Trophoblast cell (in vitro differentiated cells and primary cell): ENCODE measurements around the gene IL1F10.

Experiments used
- DNase-seq, 2 donors: peaks; one replicate each; pipeline ENCODE4 v3.0.0-alpha.2; 2016
- H2AFZ ChIP-seq: 2 replicates; pipeline ENCODE4 v1.6.1; 2013; ENCODE audit warnings: low read length, moderate library complexity, mild to moderate bottlenecking; ENCODE audit not compliant: insufficient read depth, poor library complexity
- H2AK5ac ChIP-seq: 2 replicates; pipeline ENCODE4 v1.6.1; 2013; ENCODE audit warnings: mild to moderate bottlenecking, low read length
- H2BK120ac ChIP-seq: 2 replicates; pipeline ENCODE4 v1.6.1; 2013; ENCODE audit warnings: low read length, mild to moderate bottlenecking, moderate library complexity; ENCODE audit not compliant: insufficient read depth, poor library complexity
- H2BK12ac ChIP-seq: 2 replicates; pipeline ENCODE4 v1.6.1; 2013; ENCODE audit warnings: mild to moderate bottlenecking, low read length, moderate library complexity
- H2BK5ac ChIP-seq: 2 replicates; pipeline ENCODE4 v1.6.1; 2013; ENCODE audit warnings: low read length, low read depth, moderate library complexity, mild to moderate bottlenecking; ENCODE audit not compliant: poor library complexity
- H3K14ac ChIP-seq: 2 replicates; pipeline ENCODE4 v1.6.1; 2013; ENCODE audit warnings: mild to moderate bottlenecking, low read length
- H3K18ac ChIP-seq: 2 replicates; pipeline ENCODE4 v1.6.1; 2013; ENCODE audit warnings: mild to moderate bottlenecking, low read length
- H3K23ac ChIP-seq: 2 replicates; pipeline ENCODE4 v1.6.1; 2013; ENCODE audit warnings: low read length
- H3K27ac ChIP-seq: 2 replicates; pipeline ENCODE4 v1.5.1; 2013; ENCODE audit warnings: low read depth, mild to moderate bottlenecking, inconsistent platforms, low read length, moderate library complexity
- H3K27me3 ChIP-seq: 2 replicates; pipeline ENCODE4 v1.6.1; 2013; ENCODE audit warnings: inconsistent platforms, mild to moderate bottlenecking, low read length, moderate library complexity; ENCODE audit not compliant: insufficient read depth
- H3K36me3 ChIP-seq, 2 experiments: 1 replicate in 1 of 2; 2 replicates in 1 of 2; pipeline ENCODE4 v1.6.1; 2013; ENCODE audit warnings: low read length in 2 of 2, mild to moderate bottlenecking in 2 of 2, moderate library complexity in 1 of 2; ENCODE audit not compliant: insufficient read depth in 2 of 2, control insufficient read depth in 1 of 2
- H3K4ac ChIP-seq: 2 replicates; pipeline ENCODE4 v1.6.1; 2013; ENCODE audit warnings: low read depth, mild to moderate bottlenecking, low read length, moderate library complexity
- H3K4me1 ChIP-seq, 2 experiments: 1 replicate in 1 of 2; 2 replicates in 1 of 2; pipeline ENCODE4 v1.6.1; 2013; ENCODE audit warnings: low read length in 2 of 2, mild to moderate bottlenecking in 2 of 2, moderate library complexity in 1 of 2; ENCODE audit not compliant: insufficient read depth in 2 of 2, control insufficient read depth in 1 of 2
- H3K4me2 ChIP-seq: 2 replicates; pipeline ENCODE4 v1.6.1; 2013; ENCODE audit warnings: inconsistent platforms, mild to moderate bottlenecking, low read length, moderate library complexity
- H3K4me3 ChIP-seq: 2 replicates; pipeline ENCODE4 v1.5.1; 2013; ENCODE audit warnings: mild to moderate bottlenecking, low read depth, low read length, inconsistent platforms
- H3K79me1 ChIP-seq: one replicate; pipeline ENCODE4 v1.6.1; 2013; ENCODE audit warnings: low read length
- H3K79me2 ChIP-seq: 2 replicates; pipeline ENCODE4 v1.6.1; 2013; ENCODE audit warnings: low read length, mild to moderate bottlenecking; ENCODE audit not compliant: control insufficient read depth, insufficient read depth, poor library complexity
- H3K9ac ChIP-seq: 2 replicates; pipeline ENCODE4 v1.6.1; 2013; ENCODE audit warnings: mild to moderate bottlenecking, low read length
- H3K9me3 ChIP-seq: 2 replicates; pipeline ENCODE4 v1.6.1; 2013; ENCODE audit warnings: low read depth, mild to moderate bottlenecking, control low read depth, inconsistent platforms, low read length; ENCODE audit not compliant: insufficient read depth
- H4K12ac ChIP-seq: 2 replicates; pipeline ENCODE4 v1.6.1; 2013; ENCODE audit warnings: low read depth, mild to moderate bottlenecking, low read length, moderate library complexity
- H4K8ac ChIP-seq: 2 replicates; pipeline ENCODE4 v1.6.1; 2013; ENCODE audit warnings: low read depth, mild to moderate bottlenecking, low read length, moderate library complexity
- H4K91ac ChIP-seq: one replicate; pipeline ENCODE4 v1.6.1; 2013; ENCODE audit warnings: low read depth, mild to moderate bottlenecking, low read length, moderate library complexity
- WGBS: extraction: QIAGEN DNeasy Blood & Tissue Kit; methylation state at CpG from one replicate; pipeline ENCODE4 v1.1.7; 2013; ENCODE audit warnings: missing lambda C conversion rate; ENCODE audit not compliant: insufficient read length, insufficient coverage; ENCODE audit errors: extremely low coverage; 5-methylcytosine and 5-hydroxymethylcytosine counted together

The IL1F10 gene

DNA sequence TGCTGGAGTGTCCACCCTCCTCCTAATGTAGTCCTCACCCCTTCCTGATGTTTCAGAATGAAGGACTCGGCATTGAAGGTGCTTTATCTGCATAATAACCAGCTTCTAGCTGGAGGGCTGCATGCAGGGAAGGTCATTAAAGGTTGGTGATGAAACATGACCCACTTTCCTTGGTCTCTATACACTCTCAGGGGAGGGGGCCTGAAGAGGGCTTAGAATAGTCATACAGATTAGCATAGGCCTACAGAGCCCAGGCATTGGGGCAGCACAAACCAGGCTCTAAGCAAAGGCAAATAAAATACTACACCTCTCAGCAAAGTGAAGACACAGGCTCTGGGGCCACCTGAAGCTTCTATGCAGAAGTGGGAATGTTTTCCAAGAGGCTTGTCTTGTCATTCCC, 7.0 kb upstream of the IL1F10 start:
- H4K91ac ChIP-seq: no peak overlapping the region
- H3K27me3 ChIP-seq: no peaks in the 10 kb centered on the region
- peaks cover 9 to 10% of the 10 kb centered on the region in 2 experiments for H3K4me1 ChIP-seq
- H2BK5ac ChIP-seq: no peak overlapping the region
- H3K79me2 ChIP-seq: no peaks in the 10 kb centered on the region
- H4K12ac ChIP-seq: no peak overlapping the region
- no peak overlapping the region for H3K4ac ChIP-seq
- no peaks in the 10 kb centered on the region for H3K36me3 ChIP-seq
- no peak for DNase-seq
- H3K18ac ChIP-seq: no peak overlapping the region
- peaks cover 7% of the 10 kb centered on the region for H3K9me3 ChIP-seq
- H2BK12ac ChIP-seq: no peak overlapping the region
- H3K9ac ChIP-seq: no peak overlapping the region
- H2AK5ac ChIP-seq: no peak overlapping the region
- H3K23ac ChIP-seq: no peak overlapping the region
- no peak overlapping the region for H3K27ac ChIP-seq
- no peak overlapping the region for H3K14ac ChIP-seq
- H3K4me3 ChIP-seq: no peak overlapping the region
- WGBS: no CpG with 5 or more reads among the region's 1 CpG
- H4K8ac ChIP-seq: no peak overlapping the region
- peaks cover 8% of the 10 kb centered on the region for H3K79me1 ChIP-seq
- no peak overlapping the region for H3K4me2 ChIP-seq
- no peak overlapping the region for H2BK120ac ChIP-seq
- H2AFZ ChIP-seq: no peak overlapping the region

DNA sequence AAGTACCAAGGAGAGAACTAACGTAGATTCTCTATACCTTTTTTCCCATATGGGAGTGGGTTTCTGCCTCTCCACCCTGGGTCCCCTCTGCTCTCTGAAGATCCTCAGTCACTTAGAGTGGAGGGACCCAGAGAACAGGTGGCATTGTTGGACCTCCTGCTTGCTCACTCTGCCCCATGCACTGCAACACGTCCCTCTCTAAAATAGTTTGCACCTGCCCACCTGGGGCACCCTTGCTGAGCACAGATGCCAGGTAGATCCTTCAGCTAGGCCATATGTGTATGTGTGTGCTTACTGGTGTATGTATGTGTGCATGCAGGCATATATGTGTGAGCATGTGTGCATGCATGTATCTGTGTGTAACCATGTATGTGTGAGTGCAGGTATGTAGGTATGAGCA, 6.5 kb upstream of the IL1F10 start:
- Histone ChIP-seq H3K9me3 (peaks cover 7% of the 10 kb centered on the region), H3K9ac (no peak overlapping the region), H2AFZ (no peak overlapping the region), H4K8ac (no peak overlapping the region), H3K36me3 (no peaks in the 10 kb centered on the region), H3K14ac (no peak overlapping the region), H4K12ac (no peak overlapping the region), H2BK5ac (no peak overlapping the region), H3K4me3 (no peak overlapping the region), H2BK12ac (no peak overlapping the region), H3K18ac (no peak overlapping the region), H2BK120ac (no peak overlapping the region), H3K4me1 (peaks cover 9 to 10% of the 10 kb centered on the region in 2 experiments), H4K91ac (no peak overlapping the region), H3K79me1 (peaks cover 8% of the 10 kb centered on the region), H3K4me2 (no peak overlapping the region), H3K79me2 (no peaks in the 10 kb centered on the region), H3K27ac (no peak overlapping the region), H3K23ac (no peak overlapping the region), H3K4ac (no peak overlapping the region), H2AK5ac (no peak overlapping the region), H3K27me3 (no peaks in the 10 kb centered on the region)
- no peak for DNase-seq
- no CpG with 5 or more reads among the region's 2 CpGs for WGBS

DNA sequence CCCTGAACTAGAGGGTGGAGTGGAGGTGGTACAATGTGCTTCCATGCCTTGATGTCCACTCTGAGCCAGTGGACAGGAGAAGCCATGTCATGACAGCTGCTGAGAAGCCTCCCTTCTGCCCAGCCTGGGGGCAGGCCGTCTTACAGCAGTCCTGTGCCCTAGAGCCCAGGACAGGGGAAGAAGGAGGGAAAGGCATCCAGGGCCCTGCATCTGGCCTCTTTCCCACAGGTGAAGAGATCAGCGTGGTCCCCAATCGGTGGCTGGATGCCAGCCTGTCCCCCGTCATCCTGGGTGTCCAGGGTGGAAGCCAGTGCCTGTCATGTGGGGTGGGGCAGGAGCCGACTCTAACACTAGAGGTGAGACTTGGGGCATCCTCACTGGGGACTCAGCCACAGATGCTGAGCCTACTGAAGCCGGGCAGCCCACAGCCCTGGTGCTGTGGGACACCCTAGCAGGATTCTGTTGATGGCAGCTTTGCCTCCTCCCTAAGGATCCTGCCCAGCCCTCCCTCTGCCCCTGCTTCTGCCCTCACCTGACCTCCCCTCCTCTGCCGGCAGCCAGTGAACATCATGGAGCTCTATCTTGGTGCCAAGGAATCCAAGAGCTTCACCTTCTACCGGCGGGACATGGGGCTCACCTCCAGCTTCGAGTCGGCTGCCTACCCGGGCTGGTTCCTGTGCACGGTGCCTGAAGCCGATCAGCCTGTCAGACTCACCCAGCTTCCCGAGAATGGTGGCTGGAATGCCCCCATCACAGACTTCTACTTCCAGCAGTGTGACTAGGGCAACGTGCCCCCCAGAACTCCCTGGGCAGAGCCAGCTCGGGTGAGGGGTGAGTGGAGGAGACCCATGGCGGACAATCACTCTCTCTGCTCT, 5.6 kb upstream of the IL1F10 start:
- H2AK5ac ChIP-seq: no peak overlapping the region
- H3K4ac ChIP-seq: no peak overlapping the region
- no peak overlapping the region for H3K18ac ChIP-seq
- no peak overlapping the region for H2BK120ac ChIP-seq
- no peaks in the 10 kb centered on the region for H3K27me3 ChIP-seq
- H4K91ac ChIP-seq: no peak overlapping the region
- no peak overlapping the region for H3K23ac ChIP-seq
- H3K27ac ChIP-seq: no peak overlapping the region
- H3K4me1 ChIP-seq: peaks cover 9 to 10% of the 10 kb centered on the region in 2 experiments
- no CpG with 5 or more reads among the region's 18 CpGs for WGBS
- no peak overlapping the region for H4K12ac ChIP-seq
- H3K79me2 ChIP-seq: no peaks in the 10 kb centered on the region
- H3K9me3 ChIP-seq: peaks cover 7% of the 10 kb centered on the region
- H2BK12ac ChIP-seq: no peak overlapping the region
- no peak for DNase-seq
- no peaks in the 10 kb centered on the region for H3K36me3 ChIP-seq
- no peak overlapping the region for H2BK5ac ChIP-seq
- H3K79me1 ChIP-seq: peaks cover 8% of the 10 kb centered on the region
- no peak overlapping the region for H3K4me2 ChIP-seq
- H2AFZ ChIP-seq: no peak overlapping the region
- no peak overlapping the region for H3K4me3 ChIP-seq
- no peak overlapping the region for H3K14ac ChIP-seq
- H4K8ac ChIP-seq: no peak overlapping the region
- no peak overlapping the region for H3K9ac ChIP-seq

DNA sequence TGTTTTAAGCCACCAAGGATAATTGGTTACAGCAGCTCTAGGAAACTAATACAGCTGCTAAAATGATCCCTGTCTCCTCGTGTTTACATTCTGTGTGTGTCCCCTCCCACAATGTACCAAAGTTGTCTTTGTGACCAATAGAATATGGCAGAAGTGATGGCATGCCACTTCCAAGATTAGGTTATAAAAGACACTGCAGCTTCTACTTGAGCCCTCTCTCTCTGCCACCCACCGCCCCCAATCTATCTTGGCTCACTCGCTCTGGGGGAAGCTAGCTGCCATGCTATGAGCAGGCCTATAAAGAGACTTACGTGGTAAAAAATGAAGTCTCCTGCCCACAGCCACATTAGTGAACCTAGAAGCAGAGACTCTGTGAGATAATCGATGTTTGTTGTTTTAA, 3.5 kb upstream of the IL1F10 start:
- H3K23ac ChIP-seq: no peak overlapping the region
- no peak overlapping the region for H2BK12ac ChIP-seq
- H4K12ac ChIP-seq: no peak overlapping the region
- peaks cover under 1 to 3% of the 10 kb centered on the region in 2 experiments for H3K4me1 ChIP-seq
- no peak overlapping the region for H3K18ac ChIP-seq
- no peak overlapping the region for H4K8ac ChIP-seq
- no peak overlapping the region for H4K91ac ChIP-seq
- peaks cover 7% of the 10 kb centered on the region for H3K9me3 ChIP-seq
- no peaks in the 10 kb centered on the region for H3K79me2 ChIP-seq
- H3K4ac ChIP-seq: no peak overlapping the region
- H3K27me3 ChIP-seq: no peaks in the 10 kb centered on the region
- H3K14ac ChIP-seq: no peak overlapping the region
- H3K4me2 ChIP-seq: no peak overlapping the region
- no peak overlapping the region for H2AK5ac ChIP-seq
- no peak overlapping the region for H3K4me3 ChIP-seq
- no peak overlapping the region for H3K9ac ChIP-seq
- peaks cover 1% of the 10 kb centered on the region for H3K79me1 ChIP-seq
- H2BK120ac ChIP-seq: no peak overlapping the region
- no peaks in the 10 kb centered on the region for H3K36me3 ChIP-seq
- no CpG with 5 or more reads among the region's 5 CpGs for WGBS
- no peak overlapping the region for H2AFZ ChIP-seq
- H3K27ac ChIP-seq: no peak overlapping the region
- H2BK5ac ChIP-seq: no peak overlapping the region
- DNase-seq: no peak
